ENCODE data around the gene TBX5. TPM values are rescaled to one million over a fixed set of nuclear protein-coding genes. Genes with fewer than 3 reads are reported as not detected.

TBX5 gene
- total and polyA plus RNA-seq, 9 of the 15 experiments (the other 6 are each of a cell fraction or from before 2014, with no cell fraction given): not detected

DNA sequence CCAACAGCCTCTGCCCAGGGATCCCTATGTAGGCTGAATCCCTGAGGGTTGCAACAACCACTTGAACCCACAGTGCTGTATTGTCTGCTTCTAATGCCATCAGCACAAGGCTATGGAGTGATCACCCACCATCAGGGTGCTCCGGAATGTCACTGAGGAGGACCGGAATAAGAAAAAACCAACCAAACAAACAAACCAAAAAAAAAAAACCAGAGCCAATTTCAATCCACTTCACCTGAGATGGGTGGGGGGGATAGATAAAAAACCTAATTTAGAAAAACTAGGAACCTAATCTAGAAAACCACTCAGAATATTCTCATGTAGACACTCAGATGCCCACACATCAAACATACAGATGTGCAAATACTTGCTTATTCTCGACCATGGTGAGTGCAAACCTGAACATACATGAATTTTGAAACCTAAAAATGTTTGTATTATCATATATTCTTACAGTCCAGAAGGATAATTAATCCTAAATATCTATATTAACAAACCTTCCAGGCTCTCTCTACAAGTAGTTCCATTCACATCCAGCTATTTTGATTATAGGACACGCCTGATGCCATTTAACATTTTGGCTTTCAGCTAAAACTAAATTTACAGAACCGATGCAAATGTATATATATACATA lies 3.7 kb downstream of the TBX5 start (continued):
- no peak for TF ChIP-seq ATF4 (CRISPR knock-in tag; IDR thresholded peaks at IDR 0.05)
- TF ChIP-seq, protein P1, sequence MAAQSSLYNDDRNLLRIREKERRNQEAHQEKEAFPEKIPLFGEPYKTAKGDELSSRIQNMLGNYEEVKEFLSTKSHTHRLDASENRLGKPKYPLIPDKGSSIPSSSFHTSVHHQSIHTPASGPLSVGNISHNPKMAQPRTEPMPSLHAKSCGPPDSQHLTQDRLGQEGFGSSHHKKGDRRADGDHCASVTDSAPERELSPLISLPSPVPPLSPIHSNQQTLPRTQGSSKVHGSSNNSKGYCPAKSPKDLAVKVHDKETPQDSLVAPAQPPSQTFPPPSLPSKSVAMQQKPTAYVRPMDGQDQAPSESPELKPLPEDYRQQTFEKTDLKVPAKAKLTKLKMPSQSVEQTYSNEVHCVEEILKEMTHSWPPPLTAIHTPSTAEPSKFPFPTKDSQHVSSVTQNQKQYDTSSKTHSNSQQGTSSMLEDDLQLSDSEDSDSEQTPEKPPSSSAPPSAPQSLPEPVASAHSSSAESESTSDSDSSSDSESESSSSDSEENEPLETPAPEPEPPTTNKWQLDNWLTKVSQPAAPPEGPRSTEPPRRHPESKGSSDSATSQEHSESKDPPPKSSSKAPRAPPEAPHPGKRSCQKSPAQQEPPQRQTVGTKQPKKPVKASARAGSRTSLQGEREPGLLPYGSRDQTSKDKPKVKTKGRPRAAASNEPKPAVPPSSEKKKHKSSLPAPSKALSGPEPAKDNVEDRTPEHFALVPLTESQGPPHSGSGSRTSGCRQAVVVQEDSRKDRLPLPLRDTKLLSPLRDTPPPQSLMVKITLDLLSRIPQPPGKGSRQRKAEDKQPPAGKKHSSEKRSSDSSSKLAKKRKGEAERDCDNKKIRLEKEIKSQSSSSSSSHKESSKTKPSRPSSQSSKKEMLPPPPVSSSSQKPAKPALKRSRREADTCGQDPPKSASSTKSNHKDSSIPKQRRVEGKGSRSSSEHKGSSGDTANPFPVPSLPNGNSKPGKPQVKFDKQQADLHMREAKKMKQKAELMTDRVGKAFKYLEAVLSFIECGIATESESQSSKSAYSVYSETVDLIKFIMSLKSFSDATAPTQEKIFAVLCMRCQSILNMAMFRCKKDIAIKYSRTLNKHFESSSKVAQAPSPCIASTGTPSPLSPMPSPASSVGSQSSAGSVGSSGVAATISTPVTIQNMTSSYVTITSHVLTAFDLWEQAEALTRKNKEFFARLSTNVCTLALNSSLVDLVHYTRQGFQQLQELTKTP (IDR thresholded peaks at IDR 0.05; ENCODE audit: low read depth in 1 of 2, partially characterized antibody in 2 of 2): no peak

GRCh38 chr12:114401328-114402083 lies 4.4 kb downstream of the TBX5 start:
- intact Hi-C loops (cut with micrococcal nuclease) (no loop called here), in situ Hi-C loops (cut with MboI) (no loop called here)
- Histone ChIP-seq H2AFZ (ENCODE audit: low read depth, low read length) (no peak overlapping the region), H3K4me2 (ENCODE audit: insufficient read depth, low read length) (no peak overlapping the region), H3K36me3 (ENCODE audit: control insufficient read depth, insufficient read depth, low read length) (no peaks in the 10 kb centered on the region), H3K4me3 (no peak overlapping the region), H3K27me3 (ENCODE audit: control insufficient read depth in 2 of 2, insufficient read depth in 2 of 2, low read length in 2 of 2) (peaks cover 47 to 85% of the 10 kb centered on the region in 2 experiments), H3K9me1 (ENCODE audit: control insufficient read depth, insufficient read depth, low read length) (peaks cover 2% of the 10 kb centered on the region), H3K9me3 (replicated peaks; ENCODE audit: control insufficient read depth, insufficient read depth, low read depth, low read length) (no peaks in the 10 kb centered on the region), H3K79me2 (ENCODE audit: control insufficient read depth, insufficient read depth, low read length) (no peaks in the 10 kb centered on the region), H4K20me1 (replicated peaks; ENCODE audit: control insufficient read depth, insufficient read depth, low read length) (0 out of 2 replicates have a peak, but pooled peaks cover 6% of the 10 kb centered on the region), H3K27ac (ENCODE audit: extremely low read depth, low read depth, low read length) (no peak overlapping the region), H3K4me1 (replicated peaks in 1 of 2; ENCODE audit: control insufficient read depth in 2 of 2, insufficient read depth in 2 of 2, low read length in 2 of 2) (peaks cover 0 to 7% of the 10 kb centered on the region in 2 experiments; a peak in 2 of 5 replicates), H3K9ac (ENCODE audit: insufficient read depth in 1 of 2, low read depth in 2 of 2, low read length in 2 of 2) (no peak overlapping the region)
- no peak for ATAC-seq
- ChIA-PET POLR2A (no interaction called here), CTCF (ENCODE audit: low intra/inter-chr PET ratio) (no interaction called here)
- no TSS peak for BruUV-seq (replicated peaks)
- FAIRE-seq: no peak
- DNase-seq (ENCODE audit: extremely low read depth in 1 of 4, low spot score in 3 of 4): no peak
- 2% methylated on average over 10 of the region's 10 CpGs for WGBS (ENCODE audit: insufficient coverage, low coverage, missing lambda C conversion rate)
- TF ChIP-seq NR3C1 (CRISPR knock-in tag; IDR thresholded peaks at IDR 0.05) (no peak), POLR3G (IDR thresholded peaks at IDR 0.05; ENCODE audit: extremely low read depth, insufficient read length, insufficient replicate concordance) (no peak), TEAD2 (tag; IDR thresholded peaks at IDR 0.05) (no peak), ETV1 (tag; conservative IDR thresholded peaks at IDR 0.05; ENCODE audit: low read depth) (no peak), PTBP1 (IDR thresholded peaks at IDR 0.05; ENCODE audit: low read depth, low read length) (no peak), SRSF7 (optimal IDR thresholded peaks at IDR 0.05; ENCODE audit: low read depth, low read length) (no peak), E2F3 (CRISPR knock-in tag; IDR thresholded peaks at IDR 0.05) (no peak), SFPQ (IDR thresholded peaks at IDR 0.05; ENCODE audit: low read depth, low read length) (no peak), ILK (tag; IDR thresholded peaks at IDR 0.05; ENCODE audit: borderline replicate concordance, low read depth) (no peak), TSC22D4 (tag; IDR thresholded peaks at IDR 0.05) (no peak)
